Measurements from ENCODE around the gene ATAD2B. TPM values are rescaled to one million over a fixed set of nuclear protein-coding genes. Genes with fewer than 3 reads are reported as not detected.

The ATAD2B gene
- total RNA-seq, 1 donor from 2014 or later: 24.0 TPM

DNA sequence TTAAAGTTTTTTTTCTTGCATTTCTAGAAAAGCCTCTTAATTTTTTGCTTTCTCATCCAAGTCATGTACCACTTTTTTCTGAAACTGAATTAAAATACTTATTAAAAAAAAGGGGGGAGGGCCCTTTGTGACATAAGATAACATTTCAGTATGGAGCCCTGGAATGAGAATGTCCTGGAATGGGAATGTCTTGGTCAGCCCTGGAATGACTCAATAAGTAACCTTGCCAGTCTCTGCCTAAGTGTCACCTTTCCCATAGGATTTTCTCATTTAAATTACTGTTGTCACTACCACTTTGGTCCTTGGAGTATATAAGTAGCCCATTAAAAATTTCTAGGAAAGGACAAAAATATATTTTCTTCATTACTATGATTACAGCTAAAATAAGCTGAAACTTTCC, 18.1 kb upstream of the ATAD2B start:
- Histone ChIP-seq H3K9me3 (no peaks in the 10 kb centered on the region), H3K4me3 (no peak overlapping the region), H3K4me1 (peaks cover 9% of the 10 kb centered on the region), H3K27ac (no peak overlapping the region), H3K27me3 (no peaks in the 10 kb centered on the region), H3K36me3 (no peaks in the 10 kb centered on the region)
- no peak for DNase-seq
- ATAC-seq: no peak
- intact Hi-C loops (cut with DNase I): no loop called here
- no peak for TF ChIP-seq CTCF (IDR thresholded peaks at IDR 0.05)

GRCh38 chr2:23944527-23944926, 17.6 kb upstream of the ATAD2B start:
- TF ChIP-seq CTCF (IDR thresholded peaks at IDR 0.05): no peak
- H3K4me3 ChIP-seq: no peak overlapping the region
- DNase-seq (no peak), ATAC-seq (no peak)
- H3K9me3 ChIP-seq: no peaks in the 10 kb centered on the region
- peaks cover 9% of the 10 kb centered on the region for H3K4me1 ChIP-seq
- no peak overlapping the region for H3K27ac ChIP-seq
- no peaks in the 10 kb centered on the region for H3K36me3 ChIP-seq
- intact Hi-C loops (cut with DNase I): no loop called here
- no peaks in the 10 kb centered on the region for H3K27me3 ChIP-seq

- Histone ChIP-seq H3K27me3 (no peaks in the 10 kb centered on the region), H3K27ac (no peak overlapping the region), H3K36me3 (no peaks in the 10 kb centered on the region), H3K9me3 (no peaks in the 10 kb centered on the region), H3K4me1 (peaks cover 9% of the 10 kb centered on the region), H3K4me3 (no peak overlapping the region)
- intact Hi-C loops (cut with DNase I): no loop called here
- no peak for TF ChIP-seq CTCF (IDR thresholded peaks at IDR 0.05)
- ATAC-seq (no peak), DNase-seq (no peak)
Observed at GRCh38 chr2:23943666-23944065, 16.7 kb upstream of the ATAD2B start.

DNA sequence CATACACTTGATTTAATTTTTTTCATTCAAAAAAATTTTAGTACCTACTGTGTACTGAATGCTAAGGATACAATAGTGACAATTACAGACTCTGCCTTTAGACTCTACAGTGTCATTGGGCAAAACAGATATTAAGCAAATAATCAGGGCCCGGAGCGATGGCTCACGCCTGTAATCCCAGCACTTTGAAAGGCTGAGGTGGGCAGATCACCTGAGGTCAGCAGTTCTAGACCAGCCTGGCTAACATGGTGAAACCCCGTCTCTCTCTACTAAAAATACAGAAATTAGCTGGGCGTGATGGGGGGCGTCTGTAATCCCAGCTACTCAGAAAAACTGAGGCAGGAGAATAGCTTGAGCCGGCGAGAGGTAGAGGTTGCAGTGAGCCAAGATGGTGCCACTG, 14.7 kb upstream of the ATAD2B start:
- no peak for ATAC-seq

GRCh38 chr2:23940718-23941620, 14.0 kb upstream of the ATAD2B start:
- intact Hi-C loops (cut with DNase I): no loop called here
- Histone ChIP-seq H3K4me1 (peaks cover 9% of the 10 kb centered on the region), H3K27ac (peak overlapping the region; percentile 83), H3K4me3 (peak overlapping the region; percentile 77), H3K9me3 (no peaks in the 10 kb centered on the region), H3K36me3 (no peaks in the 10 kb centered on the region), H3K27me3 (no peaks in the 10 kb centered on the region)
- TF ChIP-seq CTCF (IDR thresholded peaks at IDR 0.05): no peak
- DNase-seq (no peak), ATAC-seq (peak; percentile 53)

More for the DNA sequence above, 14.7 kb upstream of the ATAD2B start:
- Histone ChIP-seq H3K4me1 (peaks cover 9% of the 10 kb centered on the region), H3K27ac (no peak overlapping the region), H3K4me3 (peak overlapping the region; percentile 77), H3K36me3 (no peaks in the 10 kb centered on the region), H3K27me3 (no peaks in the 10 kb centered on the region), H3K9me3 (no peaks in the 10 kb centered on the region)
- intact Hi-C loops (cut with DNase I): no loop called here
- no peak for DNase-seq
- TF ChIP-seq CTCF (IDR thresholded peaks at IDR 0.05): no peak
